CD8-positive, alpha-beta memory T cell (primary cell): ENCODE data around the gene CDC27. TPM values are rescaled to one million over a fixed set of nuclear protein-coding genes. Genes with fewer than 3 reads are reported as not detected.

Experiments used
- CTCF ChIA-PET: fragments of 350-600 bp; sonication (Branson Sonifier 250); formaldehyde crosslinking; loops from one replicate; lab custom pipeline; 2021; ENCODE audit warnings: antibody characterized with exemption; lab: Charles Lee
- POLR2A ChIA-PET: fragments of 350-600 bp; sonication (Branson Sonifier 250); formaldehyde crosslinking; loops from one replicate; lab custom pipeline; 2021; ENCODE audit warnings: antibody characterized with exemption; lab: Charles Lee
- DNase-seq, 5 donors: peaks; one replicate each; pipeline versions ENCODE4 v3.0.0 to v3.0.0-alpha.2; 2020 to 2022; ENCODE audit warnings: mixed read lengths in 1 of 5
- H3K27ac ChIP-seq: one replicate; pipeline ENCODE4 v1.7.0; 2013; ENCODE audit warnings: low read depth, mild to moderate bottlenecking, low read length, moderate library complexity
- H3K27me3 ChIP-seq: 2 replicates; pipeline ENCODE4 v1.7.0; 2013; ENCODE audit warnings: low read length, mild to moderate bottlenecking; ENCODE audit not compliant: insufficient read depth, poor library complexity, severe bottlenecking
- H3K36me3 ChIP-seq: 2 replicates; pipeline ENCODE4 v1.7.0; 2013; ENCODE audit warnings: mild to moderate bottlenecking, low read length, moderate library complexity; ENCODE audit not compliant: insufficient read depth
- H3K4me1 ChIP-seq: 2 replicates; pipeline ENCODE4 v1.7.0; 2013; ENCODE audit warnings: mild to moderate bottlenecking, low read length, moderate library complexity; ENCODE audit not compliant: insufficient read depth
- H3K4me3 ChIP-seq: 2 replicates; pipeline ENCODE4 v1.7.0; 2013; ENCODE audit warnings: mild to moderate bottlenecking, low read length
- H3K9me3 ChIP-seq: 2 replicates; pipeline ENCODE4 v1.7.0; 2013; ENCODE audit warnings: mild to moderate bottlenecking, low read length
- H3K27ac Mint-ChIP-seq, 8 donors: one replicate each; pipeline ENCODE4 v1.8.0; 2020 to 2021; ENCODE audit warnings: mixed read lengths in 8 of 8, mild to moderate bottlenecking in 6 of 8, inconsistent platforms in 3 of 8, moderate library complexity in 3 of 8
- H3K27me3 Mint-ChIP-seq, 2 donors: one replicate each; pipeline ENCODE4 v1.8.0; 2020 to 2021; ENCODE audit warnings: mixed read lengths in 2 of 2, mild to moderate bottlenecking in 1 of 2, moderate library complexity in 1 of 2
- H3K36me3 Mint-ChIP-seq, 3 donors: one replicate each; pipeline ENCODE4 v1.8.0; 2020 to 2021; ENCODE audit warnings: mixed read lengths in 3 of 3, inconsistent platforms in 1 of 3, mild to moderate bottlenecking in 1 of 3
- H3K4me1 Mint-ChIP-seq, 3 donors: one replicate each; pipeline ENCODE4 v1.8.0; 2020 to 2021; ENCODE audit warnings: mixed read lengths in 3 of 3, inconsistent platforms in 1 of 3, mild to moderate bottlenecking in 1 of 3
- H3K4me3 Mint-ChIP-seq, 7 donors: one replicate each; pipeline ENCODE4 v1.8.0; 2020 to 2021; ENCODE audit warnings: mixed read lengths in 7 of 7, mild to moderate bottlenecking in 6 of 7, moderate library complexity in 4 of 7, inconsistent platforms in 2 of 7
- H3K9me3 Mint-ChIP-seq, 5 donors: one replicate each; pipeline ENCODE4 v1.8.0; 2020 to 2022; ENCODE audit warnings: mixed read lengths in 5 of 5, mild to moderate bottlenecking in 3 of 5, moderate library complexity in 2 of 5, inconsistent platforms in 1 of 5
- polyA plus RNA-seq: library from polyadenylated mRNA; unstranded; fragments of 300-500 nt; fragmentation: Illumina TruSeq; gene quantifications from one replicate; pipeline ENCODE4 v1.2.3, GENCODE V29; 2021
- total RNA-seq, 2 experiments: library from RNA; stranded (reverse); gene quantifications; one replicate each; pipeline ENCODE4 v1.2.3, GENCODE V29; 2021

The CDC27 gene, protein sequence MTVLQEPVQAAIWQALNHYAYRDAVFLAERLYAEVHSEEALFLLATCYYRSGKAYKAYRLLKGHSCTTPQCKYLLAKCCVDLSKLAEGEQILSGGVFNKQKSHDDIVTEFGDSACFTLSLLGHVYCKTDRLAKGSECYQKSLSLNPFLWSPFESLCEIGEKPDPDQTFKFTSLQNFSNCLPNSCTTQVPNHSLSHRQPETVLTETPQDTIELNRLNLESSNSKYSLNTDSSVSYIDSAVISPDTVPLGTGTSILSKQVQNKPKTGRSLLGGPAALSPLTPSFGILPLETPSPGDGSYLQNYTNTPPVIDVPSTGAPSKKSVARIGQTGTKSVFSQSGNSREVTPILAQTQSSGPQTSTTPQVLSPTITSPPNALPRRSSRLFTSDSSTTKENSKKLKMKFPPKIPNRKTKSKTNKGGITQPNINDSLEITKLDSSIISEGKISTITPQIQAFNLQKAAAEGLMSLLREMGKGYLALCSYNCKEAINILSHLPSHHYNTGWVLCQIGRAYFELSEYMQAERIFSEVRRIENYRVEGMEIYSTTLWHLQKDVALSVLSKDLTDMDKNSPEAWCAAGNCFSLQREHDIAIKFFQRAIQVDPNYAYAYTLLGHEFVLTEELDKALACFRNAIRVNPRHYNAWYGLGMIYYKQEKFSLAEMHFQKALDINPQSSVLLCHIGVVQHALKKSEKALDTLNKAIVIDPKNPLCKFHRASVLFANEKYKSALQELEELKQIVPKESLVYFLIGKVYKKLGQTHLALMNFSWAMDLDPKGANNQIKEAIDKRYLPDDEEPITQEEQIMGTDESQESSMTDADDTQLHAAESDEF
- 100 to 1,000 TPM; 113 to 116 TPM for total RNA-seq
- 96.2 TPM for polyA plus RNA-seq

DNA sequence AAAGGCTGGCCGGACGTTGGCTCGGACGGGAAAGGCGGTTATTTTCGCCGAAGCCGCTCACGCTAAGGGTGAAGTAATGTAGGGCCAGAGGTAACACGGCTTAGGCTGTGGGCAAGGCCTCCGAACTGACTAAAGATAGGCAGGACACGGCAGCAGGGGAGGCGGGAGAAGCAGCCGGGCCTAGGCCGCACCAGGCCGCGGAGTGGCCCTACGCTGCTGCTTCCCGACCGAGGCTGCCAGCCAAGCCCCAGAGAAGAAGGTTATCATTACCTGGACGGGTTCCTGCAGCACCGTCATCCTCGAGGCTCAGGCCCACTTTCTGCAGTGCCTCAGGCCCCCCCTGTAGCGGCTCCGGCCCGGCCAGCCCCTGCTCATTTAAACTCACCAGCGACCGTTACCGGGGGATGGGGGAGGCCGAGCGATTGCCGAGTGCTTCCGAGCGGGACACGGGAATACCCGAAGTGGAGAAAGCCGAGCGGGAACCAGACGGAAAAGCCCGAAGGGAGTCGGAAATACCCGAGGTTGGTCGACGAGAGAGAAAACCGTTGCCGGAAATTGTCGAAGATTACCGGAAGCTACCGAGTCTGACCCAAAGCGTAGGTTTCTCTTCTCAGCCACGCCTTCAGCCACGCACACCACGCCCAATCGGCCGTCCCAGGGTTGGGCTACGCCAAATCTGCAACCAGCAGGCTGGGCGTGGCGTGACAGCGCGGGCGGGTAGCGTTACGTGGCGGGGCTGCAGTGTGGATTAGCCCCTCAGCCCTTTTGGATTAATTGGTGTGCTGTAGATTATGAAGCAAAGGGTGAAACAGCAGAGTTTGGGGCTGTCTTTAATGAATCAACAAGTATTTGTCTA is at the start of gene CDC27:
TSS of gene CDC27 (minus strand) at position 420 of the 856 bp plus-strand sequence. CDS start at position 297, 123 bp downstream.
- POLR2A ChIA-PET = interaction anchor here (0.6 to 2.2 kb wide), 4 partner anchors 8 to 28 kb away, joined by 3 to 11 read pairs (median 3); no protein-coding TSS in a partner anchor
- H3K27me3 Mint-ChIP-seq = peaks cover 0 to 2% of the 10 kb centered on the region in 2 donors
- H3K27me3 ChIP-seq = no peaks in the 10 kb centered on the region

DNA sequence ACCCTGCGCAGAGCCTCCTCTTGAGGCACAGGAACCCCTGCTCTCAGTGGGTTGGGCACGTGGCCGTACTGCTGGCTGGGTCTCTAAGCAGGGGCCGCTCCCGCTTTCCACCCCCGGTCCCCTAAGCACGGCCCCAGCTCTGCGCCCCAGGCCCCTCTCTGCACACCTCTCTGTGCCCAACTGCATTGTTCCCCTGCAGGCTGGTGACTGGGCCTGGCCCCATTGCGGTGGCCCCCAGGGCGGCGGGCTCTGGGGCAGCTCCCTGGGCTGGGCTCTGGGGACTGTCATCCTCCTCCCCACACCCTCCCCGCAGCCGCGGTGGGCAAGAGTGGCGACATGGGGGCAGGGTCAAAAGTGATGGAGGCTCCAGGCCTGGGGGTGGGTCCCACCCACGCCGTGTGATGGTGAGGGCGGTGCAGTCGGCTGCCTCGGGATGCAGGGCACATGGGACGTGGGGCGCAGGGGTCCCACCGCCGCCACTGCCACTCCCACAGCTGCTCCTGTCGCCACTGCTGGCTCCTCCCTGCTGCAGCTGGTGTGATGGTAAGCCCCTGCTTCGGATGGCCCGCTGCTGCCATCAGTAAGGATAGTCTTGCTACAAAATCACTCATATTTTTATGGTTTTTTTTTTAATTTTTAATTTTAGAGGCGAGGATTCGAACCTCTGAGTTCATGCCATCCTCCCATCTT is 49.4 kb upstream of the CDC27 start:
- Histone ChIP-seq H3K36me3 (no peaks in the 10 kb centered on the region), H3K4me1 (no peaks in the 10 kb centered on the region), H3K9me3 (no peaks in the 10 kb centered on the region), H3K4me3 (no peak overlapping the region), H3K27me3 (no peaks in the 10 kb centered on the region), H3K27ac (no peak overlapping the region)
- no peak for DNase-seq
- no peaks in the 10 kb centered on the region for H3K9me3 Mint-ChIP-seq
- H3K27ac Mint-ChIP-seq = no peak overlapping the region
- peaks cover 0 to under 1% of the 10 kb centered on the region in 2 donors for H3K27me3 Mint-ChIP-seq
- H3K4me1 Mint-ChIP-seq = peaks cover 5 to 13% (median 5%) of the 10 kb centered on the region in 3 donors
- POLR2A ChIA-PET = no interaction called here
- H3K36me3 Mint-ChIP-seq = no peaks in the 10 kb centered on the region
- H3K4me3 Mint-ChIP-seq = no peak overlapping the region
- CTCF ChIA-PET = no interaction called here

More for the DNA sequence above, at the start of gene CDC27:
- DNase-seq = peak; percentile 99 to 100 (median 100)
- Mint-ChIP-seq H3K27ac (peak within 1 kb of the TSS; percentile 78 to 99 (median 96)), H3K9me3 (no peaks in the 10 kb centered on the region), H3K4me3 (peak within 1 kb of the TSS; percentile 92 to 99 (median 94)), H3K4me1 (peaks cover 60 to 73% (median 62%) of the 10 kb centered on the region in 3 donors), H3K36me3 (peaks cover 0 to 19% (median 1%) of the 10 kb centered on the region in 3 donors)
- Histone ChIP-seq H3K27ac (peak within 1 kb of the TSS; percentile 95), H3K36me3 (no peaks in the 10 kb centered on the region), H3K4me1 (peaks cover 34% of the 10 kb centered on the region), H3K9me3 (no peaks in the 10 kb centered on the region), H3K4me3 (peak within 1 kb of the TSS; percentile 87)
- CTCF ChIA-PET = no interaction called here

DNA sequence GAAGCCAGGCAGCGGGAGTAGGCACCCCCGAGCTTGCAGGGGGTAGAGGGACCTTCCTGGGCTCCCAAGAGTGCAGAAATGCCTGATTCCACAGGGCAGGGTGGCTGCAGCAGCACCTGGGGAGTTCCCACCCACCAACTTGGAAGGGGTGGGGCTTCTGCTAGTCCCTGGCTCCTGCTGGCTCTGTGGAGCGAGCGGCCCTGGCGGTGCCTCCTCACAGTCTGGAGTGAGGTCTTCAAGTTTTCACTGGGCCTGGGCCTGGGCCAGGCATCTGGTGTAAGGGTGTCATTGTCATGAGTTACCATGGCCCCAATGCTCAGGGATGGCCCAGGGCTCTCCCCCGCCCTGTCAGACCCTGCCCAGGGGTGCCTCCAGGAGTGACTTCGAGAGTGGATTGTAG is 48.7 kb upstream of the CDC27 start:
- Mint-ChIP-seq H3K27me3 (no peaks in the 10 kb centered on the region), H3K4me3 (no peak overlapping the region), H3K9me3 (no peaks in the 10 kb centered on the region), H3K36me3 (no peaks in the 10 kb centered on the region), H3K27ac (no peak overlapping the region), H3K4me1 (peaks cover 5 to 13% (median 5%) of the 10 kb centered on the region in 3 donors)
- no peaks in the 10 kb centered on the region for H3K36me3 ChIP-seq
- no peak overlapping the region for H3K27ac ChIP-seq
- CTCF ChIA-PET = no interaction called here
- no peak overlapping the region for H3K4me3 ChIP-seq
- no peaks in the 10 kb centered on the region for H3K4me1 ChIP-seq
- POLR2A ChIA-PET = no interaction called here
- no peak for DNase-seq
- H3K27me3 ChIP-seq = no peaks in the 10 kb centered on the region
- H3K9me3 ChIP-seq = no peaks in the 10 kb centered on the region

DNA sequence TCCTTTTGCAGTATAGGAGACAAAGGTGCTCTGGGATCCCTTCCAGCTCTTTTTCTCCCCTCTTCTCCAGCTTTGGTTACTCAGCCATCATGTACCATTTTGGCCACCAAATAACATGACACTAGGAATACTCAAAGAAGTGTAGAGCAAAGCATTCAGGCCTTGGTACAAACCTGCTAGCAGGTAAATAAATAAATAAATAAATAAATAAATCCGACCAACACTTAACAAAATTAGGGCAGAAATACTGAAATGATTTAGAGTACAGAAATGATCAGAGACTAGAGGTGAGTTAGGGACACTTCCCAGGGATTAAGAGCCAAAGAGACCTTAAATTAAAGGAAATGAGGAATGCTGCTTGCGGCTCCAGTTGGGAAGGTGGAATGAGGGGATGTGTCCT is 46.8 kb upstream of the CDC27 start:
- Mint-ChIP-seq H3K27me3 (no peaks in the 10 kb centered on the region), H3K4me3 (no peak overlapping the region), H3K4me1 (peaks cover 5 to 13% (median 5%) of the 10 kb centered on the region in 3 donors), H3K36me3 (no peaks in the 10 kb centered on the region), H3K27ac (peak overlapping the region in 1 of 8 donors; percentile 54), H3K9me3 (no peaks in the 10 kb centered on the region)
- POLR2A ChIA-PET = no interaction called here
- no peak for DNase-seq
- no peaks in the 10 kb centered on the region for H3K36me3 ChIP-seq
- H3K4me3 ChIP-seq = no peak overlapping the region
- CTCF ChIA-PET = interaction anchor here (1.2 kb wide), 1 partner anchor 30 kb away, joined by 4 read pairs; no protein-coding TSS in a partner anchor
- no peaks in the 10 kb centered on the region for H3K4me1 ChIP-seq
- H3K27me3 ChIP-seq = no peaks in the 10 kb centered on the region
- no peaks in the 10 kb centered on the region for H3K9me3 ChIP-seq
- no peak overlapping the region for H3K27ac ChIP-seq

DNA sequence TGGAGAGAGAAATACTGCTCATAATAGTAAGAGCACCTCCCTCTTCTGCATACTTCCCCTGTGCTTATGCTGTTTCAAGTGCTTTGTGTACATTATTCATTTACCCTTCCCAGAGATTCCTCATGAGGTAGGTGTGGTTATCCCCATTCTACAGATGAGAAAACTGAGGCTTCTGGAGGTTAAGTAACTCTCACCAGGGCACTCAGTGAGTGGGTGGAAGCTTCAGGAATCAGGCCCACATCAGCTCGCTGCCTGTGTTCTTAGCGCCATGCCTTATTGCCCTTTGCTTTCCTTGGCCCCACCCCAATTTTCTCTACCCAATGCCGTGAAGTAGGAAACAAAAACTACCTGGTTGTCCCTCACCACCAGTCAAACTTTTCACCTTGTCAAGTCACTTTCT is 46.4 kb upstream of the CDC27 start:
- H3K27me3 Mint-ChIP-seq = peaks cover 0 to 2% of the 10 kb centered on the region in 2 donors
- no peak overlapping the region for H3K4me3 Mint-ChIP-seq
- no peak for DNase-seq
- no peaks in the 10 kb centered on the region for H3K27me3 ChIP-seq
- no peaks in the 10 kb centered on the region for H3K9me3 Mint-ChIP-seq
- H3K36me3 ChIP-seq = no peaks in the 10 kb centered on the region
- H3K27ac ChIP-seq = no peak overlapping the region
- ChIA-PET CTCF (interaction anchor here (1.2 kb wide), 1 partner anchor 30 kb away, joined by 4 read pairs; no protein-coding TSS in a partner anchor), POLR2A (no interaction called here)
- H3K4me1 Mint-ChIP-seq = peaks cover 3 to 13% (median 5%) of the 10 kb centered on the region in 3 donors
- H3K9me3 ChIP-seq = no peaks in the 10 kb centered on the region
- no peaks in the 10 kb centered on the region for H3K4me1 ChIP-seq
- H3K27ac Mint-ChIP-seq = peak overlapping the region in 2 of 8 donors; percentile 38 to 54
- no peaks in the 10 kb centered on the region for H3K36me3 Mint-ChIP-seq
- no peak overlapping the region for H3K4me3 ChIP-seq

DNA sequence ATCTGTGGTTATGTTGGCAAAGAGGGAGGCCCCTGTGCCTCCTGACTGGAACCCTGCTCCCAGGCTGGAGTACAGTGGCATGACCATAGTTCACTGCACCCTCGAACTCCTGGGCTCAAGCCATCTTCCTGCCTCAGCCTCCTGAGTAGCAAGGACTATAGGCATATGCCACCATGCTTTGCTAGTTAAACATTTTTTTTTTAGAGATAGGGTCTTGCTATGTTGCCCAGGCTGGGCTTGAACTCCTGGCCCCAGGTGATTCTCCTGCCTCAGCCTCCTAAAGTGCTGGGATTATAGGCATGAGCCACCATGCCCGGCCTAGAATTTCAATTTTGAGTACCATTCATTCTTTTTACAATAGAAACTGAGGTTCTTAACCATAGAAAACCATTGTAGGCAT is 43.4 kb upstream of the CDC27 start:
- H3K9me3 ChIP-seq = no peaks in the 10 kb centered on the region
- no peak overlapping the region for H3K27ac Mint-ChIP-seq
- peaks cover 3 to 6% of the 10 kb centered on the region in 2 donors for H3K27me3 Mint-ChIP-seq
- H3K36me3 Mint-ChIP-seq = no peaks in the 10 kb centered on the region
- POLR2A ChIA-PET = interaction anchor here (0.6 kb wide), 1 partner anchor 449 kb away, joined by 6 read pairs; no protein-coding TSS in a partner anchor
- CTCF ChIA-PET = no interaction called here
- H3K4me3 Mint-ChIP-seq = no peak overlapping the region
- no peaks in the 10 kb centered on the region for H3K9me3 Mint-ChIP-seq
- H3K27ac ChIP-seq = no peak overlapping the region
- no peak overlapping the region for H3K4me3 ChIP-seq
- peaks cover 8% of the 10 kb centered on the region for H3K4me1 ChIP-seq
- no peaks in the 10 kb centered on the region for H3K27me3 ChIP-seq
- no peaks in the 10 kb centered on the region for H3K36me3 ChIP-seq
- peaks cover 10 to 15% (median 13%) of the 10 kb centered on the region in 3 donors for H3K4me1 Mint-ChIP-seq
- no peak for DNase-seq

DNA sequence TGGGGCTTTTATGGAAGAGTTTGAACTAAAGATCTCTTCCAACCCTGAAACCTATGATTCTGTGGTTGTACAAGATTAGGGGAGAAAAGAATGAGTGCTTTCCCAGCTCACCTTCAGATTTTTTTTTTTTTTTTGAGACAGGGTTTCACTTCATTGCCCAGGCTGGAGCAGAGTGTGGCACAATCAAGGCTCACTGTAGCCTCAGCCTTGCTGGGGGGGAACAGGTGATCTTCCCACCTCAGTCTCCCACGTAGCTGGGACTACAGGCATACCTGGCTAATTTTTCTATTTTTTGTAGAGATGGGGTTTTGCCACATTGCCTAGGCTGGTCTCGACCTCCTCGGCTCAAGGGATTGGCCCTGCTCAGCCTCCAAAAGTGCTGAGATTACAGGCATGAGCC is 42.8 kb upstream of the CDC27 start:
- peaks cover 10 to 15% (median 13%) of the 10 kb centered on the region in 3 donors for H3K4me1 Mint-ChIP-seq
- POLR2A ChIA-PET = interaction anchor here (1.0 kb wide), 1 partner anchor 93 kb away, joined by 4 read pairs; no protein-coding TSS in a partner anchor
- no peaks in the 10 kb centered on the region for H3K9me3 Mint-ChIP-seq
- no peak overlapping the region for H3K27ac Mint-ChIP-seq
- H3K36me3 ChIP-seq = no peaks in the 10 kb centered on the region
- H3K4me3 Mint-ChIP-seq = no peak overlapping the region
- H3K4me3 ChIP-seq = no peak overlapping the region
- no peaks in the 10 kb centered on the region for H3K27me3 ChIP-seq
- CTCF ChIA-PET = interaction anchor here (3.3 kb wide), 1 partner anchor 83 kb away, joined by 16 read pairs; no protein-coding TSS in a partner anchor
- DNase-seq = no peak
- peaks cover 8% of the 10 kb centered on the region for H3K4me1 ChIP-seq
- H3K9me3 ChIP-seq = no peaks in the 10 kb centered on the region
- H3K27me3 Mint-ChIP-seq = peaks cover 3 to 6% of the 10 kb centered on the region in 2 donors
- H3K27ac ChIP-seq = no peak overlapping the region
- H3K36me3 Mint-ChIP-seq = no peaks in the 10 kb centered on the region
